Endothelial cell of umbilical vein (primary cell): ENCODE data around the gene ATP10A. TPM values are rescaled to one million over a fixed set of nuclear protein-coding genes. Genes with fewer than 3 reads are reported as not detected.

Experiments used
- BruUV-seq: library from RNA; stranded (reverse); fragments of 400-500 nt; replicated peaks from 2 replicates; lab custom pipeline; 2021; lab: Mats Ljungman, UMichigan
- CTCF ChIA-PET: fragments of 300-600, 350-600 bp; sonication (Branson Sonifier 250); formaldehyde crosslinking; loops from one replicate; lab custom pipeline; 2021; ENCODE audit warnings: antibody characterized with exemption, inconsistent platforms; lab: Charles Lee
- POLR2A ChIA-PET: fragments of 300-600, 350-600 bp; sonication (Branson Sonifier 250); formaldehyde crosslinking; loops from one replicate; lab custom pipeline; 2021; ENCODE audit warnings: antibody characterized with exemption, inconsistent platforms; lab: Charles Lee
- DNase-seq: peaks from one replicate; pipeline ENCODE4 v3.0.0-alpha.2; 2011; ENCODE audit warnings: low read depth, low spot score
- FAIRE-seq: peaks from 2 replicates; lab custom pipeline; 2011; peaks lifted over from hg19 to GRCh38; lab: Jason Lieb, UNC
- H2AFZ ChIP-seq: 2 replicates; pipeline ENCODE4 v1.6.0; 2012; ENCODE audit warnings: low read depth, low read length, control low read depth, inconsistent platforms
- H3K27ac ChIP-seq: 2 replicates; pipeline ENCODE4 v1.5.1; 2011; ENCODE audit warnings: low read depth, mild to moderate bottlenecking, control low read depth, low read length, moderate library complexity; ENCODE audit not compliant: insufficient read depth
- H3K27me3 ChIP-seq, 2 experiments: 2 replicates each; pipeline versions ENCODE4 v1.6.0 to v1.6.1; 2011; ENCODE audit warnings: low read length in 2 of 2, mixed read lengths in 1 of 2; ENCODE audit not compliant: control insufficient read depth in 2 of 2, insufficient read depth in 2 of 2
- H3K36me3 ChIP-seq, 2 experiments: 2 replicates in 1 of 2; 3 replicates in 1 of 2; pipeline ENCODE4 v1.5.1; 2011; ENCODE audit warnings: low read length in 2 of 2, mild to moderate bottlenecking in 1 of 2, moderate library complexity in 1 of 2; ENCODE audit not compliant: control insufficient read depth in 2 of 2, insufficient read depth in 2 of 2; ENCODE audit errors: extremely low read depth in 1 of 2
- H3K4me1 ChIP-seq: 3 replicates; pipeline ENCODE4 v1.5.1; 2011; ENCODE audit warnings: mild to moderate bottlenecking, low read length; ENCODE audit not compliant: control insufficient read depth, insufficient read depth; ENCODE audit errors: extremely low read depth
- H3K4me2 ChIP-seq: 2 replicates; pipeline ENCODE4 v1.6.1; 2011; ENCODE audit warnings: low read length, control low read depth, mixed read lengths; ENCODE audit not compliant: insufficient read depth
- H3K4me3 ChIP-seq, 3 experiments: fragments of 200-600 bp in 1 of 3; sonication (generic), shearing (Covaris generic) in 1 of 3; replicated peaks in 1 of 3; 2 replicates each; pipeline ENCODE4 v1.5.1; 2011 to 2016; ENCODE audit warnings: control low read depth in 3 of 3, low read length in 3 of 3, mild to moderate bottlenecking in 2 of 3, inconsistent platforms in 1 of 3, low read depth in 1 of 3, moderate library complexity in 1 of 3; ENCODE audit not compliant: insufficient read depth in 1 of 3
- H3K79me2 ChIP-seq: 2 replicates; pipeline ENCODE4 v1.6.0; 2012; ENCODE audit warnings: low read length, inconsistent platforms; ENCODE audit not compliant: control insufficient read depth, insufficient read depth
- H3K9ac ChIP-seq: replicated peaks from 2 replicates; pipeline ENCODE3; 2011; ENCODE audit warnings: low read length, control low read depth; ENCODE audit not compliant: insufficient read depth; ENCODE audit errors: extremely low read depth
- H3K9me1 ChIP-seq: replicated peaks from 3 replicates; pipeline ENCODE4 v1.6.0; 2011; ENCODE audit warnings: mild to moderate bottlenecking, low read length; ENCODE audit not compliant: control insufficient read depth, insufficient read depth; ENCODE audit errors: extremely low read depth
- H3K9me3 ChIP-seq: replicated peaks from 2 replicates; pipeline ENCODE4 v1.5.1; 2012; ENCODE audit warnings: low read length, inconsistent platforms; ENCODE audit not compliant: control insufficient read depth, insufficient read depth
- H4K20me1 ChIP-seq: replicated peaks from 2 replicates; pipeline ENCODE3; 2011; ENCODE audit warnings: mild to moderate bottlenecking, low read length; ENCODE audit not compliant: control insufficient read depth, insufficient read depth; ENCODE audit errors: extremely low read depth
- CTCF ChIP-seq, 2 donors: IDR thresholded peaks; 1 replicate in 1 of 2; 2 replicates in 1 of 2; pipeline ENCODE4 v1.5.1; 2011; ENCODE audit warnings: low read length in 2 of 2, mild to moderate bottlenecking in 2 of 2, moderate library complexity in 2 of 2, control low read depth in 1 of 2, inconsistent platforms in 1 of 2, low read depth in 1 of 2; ENCODE audit not compliant: insufficient read depth in 1 of 2; ENCODE audit errors: extremely low read depth in 1 of 2
- EZH2 ChIP-seq: IDR thresholded peaks from 2 replicates; pipeline ENCODE4 v1.6.1; 2012; ENCODE audit warnings: borderline replicate concordance, low read depth, mild to moderate bottlenecking, moderate library complexity, low read length, inconsistent platforms; ENCODE audit not compliant: severe bottlenecking
- FOS ChIP-seq: IDR thresholded peaks from 2 replicates; pipeline ENCODE4 v1.6.1; 2011; ENCODE audit warnings: mild to moderate bottlenecking, low read length, moderate library complexity, borderline replicate concordance; ENCODE audit not compliant: insufficient read depth
- GATA2 ChIP-seq: IDR thresholded peaks from 2 replicates; pipeline ENCODE4 v1.7.0; 2011; ENCODE audit warnings: low read depth, mild to moderate bottlenecking, moderate library complexity, mixed read lengths, low read length; ENCODE audit not compliant: insufficient read length, insufficient read depth
- JUN ChIP-seq: IDR thresholded peaks from 2 replicates; pipeline ENCODE4 v1.6.1; 2011; ENCODE audit warnings: borderline replicate concordance, low read depth; ENCODE audit not compliant: insufficient read length, insufficient read depth
- MAX ChIP-seq: IDR thresholded peaks from 2 replicates; pipeline ENCODE4 v1.6.1; 2011; ENCODE audit not compliant: insufficient read depth, insufficient read length
- MYC ChIP-seq: IDR thresholded peaks from one replicate; pipeline ENCODE4 v1.6.1; 2011; ENCODE audit warnings: mild to moderate bottlenecking, low read depth, low read length
- POLR2A ChIP-seq: IDR thresholded peaks from 2 replicates; pipeline ENCODE4 v1.6.1; 2012; ENCODE audit warnings: low read depth, mild to moderate bottlenecking, control low read depth, low read length
- POLR2AphosphoS5 ChIP-seq: IDR thresholded peaks from 2 replicates; pipeline ENCODE4 v1.6.1; 2012; ENCODE audit warnings: low read depth, mild to moderate bottlenecking, control low read depth, low read length, moderate library complexity; ENCODE audit not compliant: insufficient read depth
- dilution Hi-C: fragments of 300-500 bp; cut with MboI; formaldehyde crosslinking; loops from one replicate; pipeline ENCODE4 v1.15.0; 2019; ENCODE audit warnings: low sequenced_read_pairs; ENCODE audit not compliant: extremely low pct_ligation_motif_present
- intact Hi-C: fragments of 100-400 bp; cut with micrococcal nuclease; formaldehyde crosslinking; loops from one replicate; pipeline ENCODE4 v1.10.0; 2022
- polyA plus RNA-seq, 4 experiments: library from polyadenylated mRNA; depleted of rRNA in 3 of 4; stranded (reverse) in 3 of 4; unstranded in 1 of 4; fragments of >200 nt; gene quantifications; 2 replicates each; pipeline versions ENCODE4 v1.2.1 to v1.2.3, GENCODE V29; 2011 to 2012; ENCODE audit warnings: missing spikeins in 1 of 4
- total RNA-seq: library from RNA; stranded (reverse); gene quantifications from 2 replicates; pipeline ENCODE4 v1.2.3, GENCODE V29; 2021

The ATP10A gene
- total and polyA plus RNA-seq, 2 donors (not counting 3 experiments of a cell fraction or from before 2014, with no cell fraction given): not detected

- no peak for DNase-seq
- dilution Hi-C loops: no loop called here
- Histone ChIP-seq H3K79me2 (no peaks in the 10 kb centered on the region), H3K4me1 (no peaks in the 10 kb centered on the region), H3K9ac (no peak overlapping the region), H2AFZ (no peak overlapping the region), H4K20me1 (no peaks in the 10 kb centered on the region), H3K4me2 (no peak overlapping the region), H3K36me3 (no peaks in the 10 kb centered on the region), H3K27ac (no peak overlapping the region), H3K9me3 (no peaks in the 10 kb centered on the region), H3K4me3 (no peak overlapping the region), H3K9me1 (no peaks in the 10 kb centered on the region), H3K27me3 (no peaks in the 10 kb centered on the region)
- ChIA-PET POLR2A (no interaction called here), CTCF (no interaction called here)
- FAIRE-seq: no peak
- BruUV-seq: no TSS peak
- intact Hi-C loops: no loop called here
- TF ChIP-seq CTCF (IDR thresholded peaks at IDR 0.05; ENCODE audit: extremely low read depth in 1 of 2, insufficient read depth in 1 of 2, low read depth in 1 of 2, low read length in 2 of 2): no peak
- TF ChIP-seq EZH2: no peak
- no peak for TF ChIP-seq GATA2
- TF ChIP-seq MYC: no peak
- no peak for TF ChIP-seq POLR2AphosphoS5
- no peak for TF ChIP-seq FOS
- no peak for TF ChIP-seq POLR2A
- TF ChIP-seq MAX: no peak
- no peak for TF ChIP-seq JUN
Observed at GRCh38 chr15:25876231-25877140, 13.4 kb upstream of the ATP10A start.
